NB4 (cell line): ENCODE results near the gene DRAXIN.

ENCODE experiments used
- DNase-seq: peaks from one replicate; pipeline ENCODE4 v3.0.0; 2010; ENCODE audit warnings: low read depth
- H3K4me3 ChIP-seq: one replicate; pipeline ENCODE4 v1.5.1; 2011; ENCODE audit warnings: mild to moderate bottlenecking, low read depth, low read length, moderate library complexity
- CTCF ChIP-seq: IDR thresholded peaks from one replicate; pipeline ENCODE4 v1.5.1; 2012; ENCODE audit warnings: low read depth, low read length
- MAX ChIP-seq: IDR thresholded peaks from 2 replicates; pipeline ENCODE4 v1.6.1; 2011; ENCODE audit warnings: low read depth, low read length
- MYC ChIP-seq: IDR thresholded peaks from 2 replicates; pipeline ENCODE4 v1.6.1; 2011; ENCODE audit warnings: low read depth, low read length
- POLR2A ChIP-seq: IDR thresholded peaks from 2 replicates; pipeline ENCODE4 v1.6.1; 2011; ENCODE audit warnings: mild to moderate bottlenecking; ENCODE audit not compliant: insufficient read length; ENCODE audit errors: extremely low read depth

DRAXIN gene

GRCh38 chr1:11653861-11654136 lies 37.7 kb upstream of the DRAXIN start:
- DNase-seq, result no peak
- no peak for TF ChIP-seq MAX
- no peak for TF ChIP-seq POLR2A
- TF ChIP-seq MYC, result no peak
- no peak for TF ChIP-seq CTCF
- H3K4me3 ChIP-seq, result no peak overlapping the region

GRCh38 chr1:11654137-11654938 lies 37.2 kb upstream of the DRAXIN start, which contains the start of the genes FBXO2 and FBXO44:
Gene FBXO2, minus strand, starts transcription at chr1:11654429. Its CDS starts 89 bp downstream, at chr1:11654340.
Gene FBXO44, plus strand, starts transcription at chr1:11654877. Its CDS starts 959 bp downstream, at chr1:11655836.
- no peak for TF ChIP-seq MAX
- TF ChIP-seq POLR2A, result no peak
- TF ChIP-seq CTCF, result no peak
- no peak for TF ChIP-seq MYC
- DNase-seq, result no peak
- H3K4me3 ChIP-seq, result no peak within 1 kb of the TSS

GRCh38 chr1:11654939-11655808 lies 36.3 kb upstream of the DRAXIN start:
- H3K4me3 ChIP-seq, result no peak overlapping the region
- TF ChIP-seq POLR2A (no peak), CTCF (no peak), MYC (no peak), MAX (no peak)
- DNase-seq, result no peak

GRCh38 chr1:11657654-11658053 lies 33.9 kb upstream of the DRAXIN start:
- TF ChIP-seq POLR2A (no peak), MAX (no peak), MYC (no peak), CTCF (no peak)
- H3K4me3 ChIP-seq, result no peak overlapping the region
- DNase-seq, result no peak

- TF ChIP-seq MAX (no peak), POLR2A (no peak), CTCF (no peak), MYC (no peak)
- no peak for DNase-seq
- no peak overlapping the region for H3K4me3 ChIP-seq
Measured at GRCh38 chr1:11658542-11658941, 33.0 kb upstream of the DRAXIN start.
